GM12891 (cell line): ENCODE results near the gene SCAP.

Source experiments
- PAX5 ChIP-seq: IDR thresholded peaks from 2 replicates; pipeline ENCODE4 v1.6.1; 2011; ENCODE audit warnings: low read length, moderate library complexity, mild to moderate bottlenecking; ENCODE audit not compliant: insufficient read depth, severe bottlenecking
- POLR2A ChIP-seq: IDR thresholded peaks from 2 replicates; pipeline ENCODE4 v1.6.1; 2011; ENCODE audit warnings: low read depth, low read length, control low read depth
- POLR2AphosphoS5 ChIP-seq: IDR thresholded peaks from 2 replicates; pipeline ENCODE4 v1.6.1; 2011; ENCODE audit warnings: low read depth, low read length, control low read depth
- TAF1 ChIP-seq: IDR thresholded peaks from 2 replicates; pipeline ENCODE4 v1.6.1; 2011; ENCODE audit warnings: low read depth, low read length, control low read depth

- TF ChIP-seq POLR2A (no peak), POLR2AphosphoS5 (no peak), TAF1 (no peak), PAX5 (no peak)
Observed at GRCh38 chr3:47455806-47456452, 19.8 kb downstream of the SCAP start.
